ENCODE measurements around the gene CAMK2D.

The CAMK2D gene

GRCh38 chr4:113619526-113619925 is 142.0 kb downstream of the CAMK2D start:
- DNase-seq (ENCODE audit: low read depth), result no peak
- H3K4me3 ChIP-seq (ENCODE audit: low read depth, low read length), result no peak overlapping the region
- TF ChIP-seq CTCF (IDR thresholded peaks at IDR 0.05; ENCODE audit: insufficient read depth, low read depth, low read length, missing control alignments), result no peak

GRCh38 chr4:113618205-113618604 is 143.3 kb downstream of the CAMK2D start:
- no peak overlapping the region for H3K4me3 ChIP-seq (ENCODE audit: low read depth, low read length)
- TF ChIP-seq CTCF (IDR thresholded peaks at IDR 0.05; ENCODE audit: insufficient read depth, low read depth, low read length, missing control alignments), result no peak
- DNase-seq (ENCODE audit: low read depth), result no peak

GRCh38 chr4:113617195-113617594 is 144.3 kb downstream of the CAMK2D start:
- H3K4me3 ChIP-seq (ENCODE audit: low read depth, low read length), result no peak overlapping the region
- no peak for DNase-seq (ENCODE audit: low read depth)
- TF ChIP-seq CTCF (IDR thresholded peaks at IDR 0.05; ENCODE audit: insufficient read depth, low read depth, low read length, missing control alignments), result no peak

GRCh38 chr4:113616443-113616842 is 145.1 kb downstream of the CAMK2D start:
- DNase-seq (ENCODE audit: low read depth), result no peak
- H3K4me3 ChIP-seq (ENCODE audit: low read depth, low read length), result no peak overlapping the region
- TF ChIP-seq CTCF (IDR thresholded peaks at IDR 0.05; ENCODE audit: insufficient read depth, low read depth, low read length, missing control alignments), result no peak

GRCh38 chr4:113614414-113614813 is 147.1 kb downstream of the CAMK2D start:
- H3K4me3 ChIP-seq (ENCODE audit: low read depth, low read length), result no peak overlapping the region
- no peak for DNase-seq (ENCODE audit: low read depth)
- no peak for TF ChIP-seq CTCF (IDR thresholded peaks at IDR 0.05; ENCODE audit: insufficient read depth, low read depth, low read length, missing control alignments)

GRCh38 chr4:113613503-113613902 is 148.0 kb downstream of the CAMK2D start:
- DNase-seq (ENCODE audit: low read depth), result no peak
- no peak for TF ChIP-seq CTCF (IDR thresholded peaks at IDR 0.05; ENCODE audit: insufficient read depth, low read depth, low read length, missing control alignments)
- no peak overlapping the region for H3K4me3 ChIP-seq (ENCODE audit: low read depth, low read length)

GRCh38 chr4:113610537-113610936 is 151.0 kb downstream of the CAMK2D start:
- TF ChIP-seq CTCF (IDR thresholded peaks at IDR 0.05; ENCODE audit: insufficient read depth, low read depth, low read length, missing control alignments), result no peak

More at GRCh38 chr4:113610537-113610936, 151.0 kb downstream of the CAMK2D start:
- DNase-seq (ENCODE audit: low read depth), result no peak
- no peak overlapping the region for H3K4me3 ChIP-seq (ENCODE audit: low read depth, low read length)

Measured in GM12865 (cell line).